Islet of Langerhans (tissue), 1 donor: ENCODE data around the gene TBATA.
A peak's percentile ranks its signal among the peaks of the same experiment; 100 is the strongest.

ENCODE experiments used
- FAIRE-seq: peaks from one replicate; lab custom pipeline; 2011; peaks lifted over from hg19 to GRCh38; lab: Jason Lieb, UNC

The TBATA gene

GRCh38 chr10:70761727-70762350 lies 23.3 kb downstream of the TBATA start:
- FAIRE-seq = no peak

- FAIRE-seq = no peak
Measured at GRCh38 chr10:70761031-70761601, 24.1 kb downstream of the TBATA start.

- no peak for FAIRE-seq
Measured at GRCh38 chr10:70760271-70760787, 24.8 kb downstream of the TBATA start.

- FAIRE-seq = no peak
Measured at GRCh38 chr10:70759781-70760180, 25.4 kb downstream of the TBATA start.

- FAIRE-seq = peak; percentile 82
Measured at GRCh38 chr10:70758757-70759514, 26.2 kb downstream of the TBATA start.

- no peak for FAIRE-seq
Measured at GRCh38 chr10:70757856-70758255, 27.3 kb downstream of the TBATA start.

- FAIRE-seq = no peak
Measured at GRCh38 chr10:70756700-70757360, 28.3 kb downstream of the TBATA start.

GRCh38 chr10:70753841-70754621 lies 31.1 kb downstream of the TBATA start:
- FAIRE-seq = no peak

- FAIRE-seq = no peak
Measured at GRCh38 chr10:70753026-70753663, 32.0 kb downstream of the TBATA start.

GRCh38 chr10:70752571-70752970 lies 32.6 kb downstream of the TBATA start:
- FAIRE-seq = no peak

GRCh38 chr10:70751991-70752390 lies 33.2 kb downstream of the TBATA start:
- FAIRE-seq = no peak

- no peak for FAIRE-seq
Measured at GRCh38 chr10:70751356-70751755, 33.8 kb downstream of the TBATA start.

- no peak for FAIRE-seq
Measured at GRCh38 chr10:70750156-70750703, 34.9 kb downstream of the TBATA start.

GRCh38 chr10:70749756-70750155 lies 35.4 kb downstream of the TBATA start:
- no peak for FAIRE-seq

- no peak for FAIRE-seq
Measured at GRCh38 chr10:70748801-70749573, 36.2 kb downstream of the TBATA start.

- no peak for FAIRE-seq
Measured at GRCh38 chr10:70748305-70748704, 36.9 kb downstream of the TBATA start.

- FAIRE-seq = no peak
Measured at GRCh38 chr10:70747192-70747965, 37.8 kb downstream of the TBATA start.

GRCh38 chr10:70745555-70745954 lies 39.6 kb downstream of the TBATA start:
- no peak for FAIRE-seq

GRCh38 chr10:70744617-70745143 lies 40.5 kb downstream of the TBATA start:
- no peak for FAIRE-seq
